ENCODE results near the gene SIMC1. TPM values are rescaled to one million over a fixed set of nuclear protein-coding genes. Genes with fewer than 3 reads are reported as not detected.

SIMC1 gene
- total RNA-seq, 1 donor from 2014 or later, result 35.7 TPM

- no peaks in the 10 kb centered on the region for H3K27me3 Mint-ChIP-seq
- H3K4me1 Mint-ChIP-seq (ENCODE audit: low read depth), result peaks cover 3% of the 10 kb centered on the region
- DNase-seq (ENCODE audit: low spot score, unreplicated experiment), result no peak
- H3K36me3 Mint-ChIP-seq (ENCODE audit: insufficient read depth), result peaks cover 11% of the 10 kb centered on the region
- H3K27ac Mint-ChIP-seq, result no peak overlapping the region
- TF ChIP-seq CTCF (IDR thresholded peaks at IDR 0.05; ENCODE audit: unreplicated experiment), result no peak
- no peak overlapping the region for H3K4me3 Mint-ChIP-seq (ENCODE audit: low read depth)
- H3K9me3 Mint-ChIP-seq (ENCODE audit: low read depth), result no peaks in the 10 kb centered on the region
Measured at GRCh38 chr5:176381979-176382378, 143.8 kb downstream of the SIMC1 start.

GRCh38 chr5:176382721-176383120 is 144.5 kb downstream of the SIMC1 start:
- no peak overlapping the region for H3K4me3 Mint-ChIP-seq (ENCODE audit: low read depth)
- peaks cover 8% of the 10 kb centered on the region for H3K4me1 Mint-ChIP-seq (ENCODE audit: low read depth)
- no peaks in the 10 kb centered on the region for H3K27me3 Mint-ChIP-seq
- H3K9me3 Mint-ChIP-seq (ENCODE audit: low read depth), result no peaks in the 10 kb centered on the region
- H3K27ac Mint-ChIP-seq, result no peak overlapping the region
- DNase-seq (ENCODE audit: low spot score, unreplicated experiment), result no peak
- TF ChIP-seq CTCF (IDR thresholded peaks at IDR 0.05; ENCODE audit: unreplicated experiment), result no peak
- H3K36me3 Mint-ChIP-seq (ENCODE audit: insufficient read depth), result peaks cover 11% of the 10 kb centered on the region

GRCh38 chr5:176383248-176383905 is 145.2 kb downstream of the SIMC1 start:
- Mint-ChIP-seq H3K4me3 (ENCODE audit: low read depth) (no peak overlapping the region), H3K4me1 (ENCODE audit: low read depth) (peaks cover 11% of the 10 kb centered on the region), H3K27ac (no peak overlapping the region), H3K9me3 (ENCODE audit: low read depth) (no peaks in the 10 kb centered on the region), H3K27me3 (no peaks in the 10 kb centered on the region), H3K36me3 (ENCODE audit: insufficient read depth) (peaks cover 11% of the 10 kb centered on the region)
- no peak for TF ChIP-seq CTCF (IDR thresholded peaks at IDR 0.05; ENCODE audit: unreplicated experiment)
- DNase-seq (ENCODE audit: low spot score, unreplicated experiment), result no peak

- no peak for TF ChIP-seq CTCF (IDR thresholded peaks at IDR 0.05; ENCODE audit: unreplicated experiment)
- Mint-ChIP-seq H3K4me3 (ENCODE audit: low read depth) (no peak overlapping the region), H3K4me1 (ENCODE audit: low read depth) (peaks cover 11% of the 10 kb centered on the region), H3K27me3 (no peaks in the 10 kb centered on the region), H3K9me3 (ENCODE audit: low read depth) (no peaks in the 10 kb centered on the region), H3K27ac (no peak overlapping the region), H3K36me3 (ENCODE audit: insufficient read depth) (peaks cover 11% of the 10 kb centered on the region)
- DNase-seq (ENCODE audit: low spot score, unreplicated experiment), result no peak
Measured at GRCh38 chr5:176383961-176384360, 145.7 kb downstream of the SIMC1 start.

- Mint-ChIP-seq H3K27me3 (no peaks in the 10 kb centered on the region), H3K4me3 (ENCODE audit: low read depth) (no peak overlapping the region), H3K27ac (no peak overlapping the region), H3K9me3 (ENCODE audit: low read depth) (no peaks in the 10 kb centered on the region), H3K36me3 (ENCODE audit: insufficient read depth) (peaks cover 11% of the 10 kb centered on the region), H3K4me1 (ENCODE audit: low read depth) (peaks cover 13% of the 10 kb centered on the region)
- DNase-seq (ENCODE audit: low spot score, unreplicated experiment), result no peak
- no peak for TF ChIP-seq CTCF (IDR thresholded peaks at IDR 0.05; ENCODE audit: unreplicated experiment)
Measured at GRCh38 chr5:176384366-176384930, 146.2 kb downstream of the SIMC1 start.

Measured in progenitor cell of endocrine pancreas (in vitro differentiated cells).